ENCODE data around the gene HOXA3. TPM values are rescaled to one million over a fixed set of nuclear protein-coding genes. Genes with fewer than 3 reads are reported as not detected.

The HOXA3 gene
- total RNA-seq, 1 experiment from 2014 or later: not detected

DNA sequence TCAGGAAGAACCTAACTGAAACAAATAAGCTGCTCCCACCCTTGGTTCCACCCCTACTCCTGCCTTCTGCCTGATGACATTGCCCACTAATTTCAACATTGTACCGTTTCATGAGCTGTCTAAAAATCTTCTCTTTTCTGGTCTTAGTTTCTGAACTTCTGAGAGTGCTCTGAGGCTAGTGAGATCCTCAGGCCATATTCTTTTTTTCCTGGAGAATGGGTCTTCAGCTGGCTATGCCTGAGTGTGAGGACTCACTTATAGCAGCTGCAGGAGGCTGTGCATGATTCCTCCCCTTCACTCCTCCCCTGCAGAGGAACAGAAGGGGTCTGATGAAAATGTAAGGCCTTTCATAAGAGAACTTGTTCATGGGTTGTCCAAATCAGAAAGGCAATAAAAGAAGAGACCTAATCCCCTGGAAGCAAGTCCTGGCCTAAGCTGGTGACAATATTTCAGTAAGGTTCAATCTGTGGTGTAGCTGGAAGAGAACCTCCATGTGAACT, 32.9 kb downstream of the HOXA3 start:
- H3K4ac ChIP-seq (ENCODE audit: low read depth, low read length): no peak overlapping the region
- H3K56ac ChIP-seq (ENCODE audit: insufficient read length, low read depth, low read length): no peak overlapping the region
- peaks cover 2% of the 10 kb centered on the region for H4K20me1 ChIP-seq (ENCODE audit: control insufficient read depth, insufficient read depth, insufficient read length)
- no peak overlapping the region for H2BK15ac ChIP-seq (ENCODE audit: low read depth, low read length)
- no peaks in the 10 kb centered on the region for H3K79me1 ChIP-seq (ENCODE audit: insufficient read depth, low read depth, low read length, poor library complexity, severe bottlenecking)
- H3K79me2 ChIP-seq (ENCODE audit: insufficient read depth, low read length): no peaks in the 10 kb centered on the region
- no peak overlapping the region for H3K18ac ChIP-seq (ENCODE audit: insufficient read length, low read depth, low read length)
- H4K5ac ChIP-seq (ENCODE audit: insufficient read length, low read depth, low read length): no peak overlapping the region
- no peak overlapping the region for H2AFZ ChIP-seq (ENCODE audit: low read length)
- WGBS (ENCODE audit: extremely low coverage, insufficient read length, low lambda C conversion rate): no CpG with 5 or more reads among the region's 1 CpG
- TF ChIP-seq, protein P1, sequence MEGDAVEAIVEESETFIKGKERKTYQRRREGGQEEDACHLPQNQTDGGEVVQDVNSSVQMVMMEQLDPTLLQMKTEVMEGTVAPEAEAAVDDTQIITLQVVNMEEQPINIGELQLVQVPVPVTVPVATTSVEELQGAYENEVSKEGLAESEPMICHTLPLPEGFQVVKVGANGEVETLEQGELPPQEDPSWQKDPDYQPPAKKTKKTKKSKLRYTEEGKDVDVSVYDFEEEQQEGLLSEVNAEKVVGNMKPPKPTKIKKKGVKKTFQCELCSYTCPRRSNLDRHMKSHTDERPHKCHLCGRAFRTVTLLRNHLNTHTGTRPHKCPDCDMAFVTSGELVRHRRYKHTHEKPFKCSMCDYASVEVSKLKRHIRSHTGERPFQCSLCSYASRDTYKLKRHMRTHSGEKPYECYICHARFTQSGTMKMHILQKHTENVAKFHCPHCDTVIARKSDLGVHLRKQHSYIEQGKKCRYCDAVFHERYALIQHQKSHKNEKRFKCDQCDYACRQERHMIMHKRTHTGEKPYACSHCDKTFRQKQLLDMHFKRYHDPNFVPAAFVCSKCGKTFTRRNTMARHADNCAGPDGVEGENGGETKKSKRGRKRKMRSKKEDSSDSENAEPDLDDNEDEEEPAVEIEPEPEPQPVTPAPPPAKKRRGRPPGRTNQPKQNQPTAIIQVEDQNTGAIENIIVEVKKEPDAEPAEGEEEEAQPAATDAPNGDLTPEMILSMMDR (conservative IDR thresholded peaks at IDR 0.05): no peak
- no peak overlapping the region for H3K4me2 ChIP-seq (ENCODE audit: insufficient read depth, insufficient read length, low read length)
- H2AK5ac ChIP-seq (ENCODE audit: insufficient read length, low read length): no peak overlapping the region
- H3T11ph ChIP-seq (ENCODE audit: low read length): no peak overlapping the region
- H3K4me3 Mint-ChIP-seq: no peak overlapping the region
- no peak overlapping the region for H2BK12ac ChIP-seq (ENCODE audit: insufficient read length, low read depth, low read length)
- H3K27ac ChIP-seq (ENCODE audit: insufficient read length, low read depth, low read length): no peak overlapping the region
- peaks cover 100% of the 10 kb centered on the region for H3K27me3 Mint-ChIP-seq (ENCODE audit: low read depth)
- H3K14ac ChIP-seq (ENCODE audit: insufficient read depth, low read length): no peak overlapping the region
- no peak overlapping the region for H4K91ac ChIP-seq (ENCODE audit: insufficient read length, low read depth, low read length)
- no peak overlapping the region for H2BK20ac ChIP-seq (ENCODE audit: low read depth, low read length, poor library complexity, severe bottlenecking)
- H3K27me3 ChIP-seq (ENCODE audit: insufficient read depth, low read length): peaks cover 99% of the 10 kb centered on the region
- peaks cover 0 to 14% of the 10 kb centered on the region in 2 experiments; a peak in 1 of 4 replicates for H3K4me1 Mint-ChIP-seq
- no peak overlapping the region for H2BK120ac ChIP-seq (ENCODE audit: low read depth, low read length, poor library complexity, severe bottlenecking)
- no peak overlapping the region for H3K23ac ChIP-seq (ENCODE audit: insufficient read length, low read depth, low read length)
- H2BK5ac ChIP-seq (ENCODE audit: insufficient read length, low read length): no peak overlapping the region
- H3K23me2 ChIP-seq (ENCODE audit: insufficient read length, low read depth, low read length, poor library complexity, severe bottlenecking): no peaks in the 10 kb centered on the region
- no peak for DNase-seq
- H3K36me3 Mint-ChIP-seq (ENCODE audit: insufficient read depth in 1 of 3, low read depth in 3 of 3): peaks cover 0 to 5% (median 0%) of the 10 kb centered on the region in 3 experiments; a peak in 1 of 7 replicates
- H3K27ac Mint-ChIP-seq: 0 out of 7 replicates have a peak overlapping the region, but pooled peaks of 1 of the 3 experiments have one; percentile 27
- H3K9me3 Mint-ChIP-seq: peaks cover 5 to 8% of the 10 kb centered on the region in 2 experiments; a peak in 4 of 5 replicates
- no peak overlapping the region for H4K8ac ChIP-seq (replicated peaks; ENCODE audit: insufficient read length, low read depth, low read length)
- H3K9me3 ChIP-seq (ENCODE audit: control insufficient read depth, low read depth, low read length): no peaks in the 10 kb centered on the region
- no peaks in the 10 kb centered on the region for H3K4me1 ChIP-seq (ENCODE audit: insufficient read depth, low read length)
- H3K9ac ChIP-seq (ENCODE audit: extremely low read depth, insufficient read length, low read length): no peak overlapping the region

Measured in H9 (cell line).